ENCODE results near the gene TXNRD1.

TXNRD1 gene

GRCh38 chr12:104345234-104346066 is 129.9 kb downstream of the TXNRD1 start:
- TF ChIP-seq CTCF (IDR thresholded peaks at IDR 0.05; ENCODE audit: low read depth, low read length) (no peak), MYC (IDR thresholded peaks at IDR 0.05; ENCODE audit: low read depth, low read length) (no peak), MAX (IDR thresholded peaks at IDR 0.05; ENCODE audit: low read depth, low read length) (no peak), POLR2A (IDR thresholded peaks at IDR 0.05; ENCODE audit: extremely low read depth, insufficient read length) (no peak)
- H3K4me3 ChIP-seq (ENCODE audit: low read depth, low read length), result no peak overlapping the region
- no peak for DNase-seq (ENCODE audit: low read depth)

- TF ChIP-seq MAX (IDR thresholded peaks at IDR 0.05; ENCODE audit: low read depth, low read length) (no peak), CTCF (IDR thresholded peaks at IDR 0.05; ENCODE audit: low read depth, low read length) (no peak), POLR2A (IDR thresholded peaks at IDR 0.05; ENCODE audit: extremely low read depth, insufficient read length) (no peak), MYC (IDR thresholded peaks at IDR 0.05; ENCODE audit: low read depth, low read length) (no peak)
- no peak overlapping the region for H3K4me3 ChIP-seq (ENCODE audit: low read depth, low read length)
- DNase-seq (ENCODE audit: low read depth), result no peak
These were observed 131.9 kb downstream of the TXNRD1 start for GRCh38 chr12:104347374-104348075.

- TF ChIP-seq POLR2A (IDR thresholded peaks at IDR 0.05; ENCODE audit: extremely low read depth, insufficient read length) (no peak), MYC (IDR thresholded peaks at IDR 0.05; ENCODE audit: low read depth, low read length) (no peak), MAX (IDR thresholded peaks at IDR 0.05; ENCODE audit: low read depth, low read length) (no peak), CTCF (IDR thresholded peaks at IDR 0.05; ENCODE audit: low read depth, low read length) (no peak)
- DNase-seq (ENCODE audit: low read depth), result no peak
- no peak overlapping the region for H3K4me3 ChIP-seq (ENCODE audit: low read depth, low read length)
These were observed 132.9 kb downstream of the TXNRD1 start for GRCh38 chr12:104348283-104348993.

- TF ChIP-seq CTCF (IDR thresholded peaks at IDR 0.05; ENCODE audit: low read depth, low read length), result no peak
- no peak for TF ChIP-seq POLR2A (IDR thresholded peaks at IDR 0.05; ENCODE audit: extremely low read depth, insufficient read length)
- no peak for TF ChIP-seq MYC (IDR thresholded peaks at IDR 0.05; ENCODE audit: low read depth, low read length)
- no peak for TF ChIP-seq MAX (IDR thresholded peaks at IDR 0.05; ENCODE audit: low read depth, low read length)
- no peak for DNase-seq (ENCODE audit: low read depth)
- no peak overlapping the region for H3K4me3 ChIP-seq (ENCODE audit: low read depth, low read length)
These were observed 133.5 kb downstream of the TXNRD1 start for GRCh38 chr12:104348994-104349494.

- no peak for TF ChIP-seq CTCF (IDR thresholded peaks at IDR 0.05; ENCODE audit: low read depth, low read length)
- TF ChIP-seq MYC (IDR thresholded peaks at IDR 0.05; ENCODE audit: low read depth, low read length), result no peak
- TF ChIP-seq POLR2A (IDR thresholded peaks at IDR 0.05; ENCODE audit: extremely low read depth, insufficient read length), result no peak
- no peak for TF ChIP-seq MAX (IDR thresholded peaks at IDR 0.05; ENCODE audit: low read depth, low read length)
- no peak overlapping the region for H3K4me3 ChIP-seq (ENCODE audit: low read depth, low read length)
- no peak for DNase-seq (ENCODE audit: low read depth)
These were observed 134.9 kb downstream of the TXNRD1 start for GRCh38 chr12:104350211-104351056.
